NCI-H2107 treated with DMSO at 0.1 percent for 48 hours (cell line): Measurements from ENCODE around the gene UGT1A9.

Experiments
- DNase-seq: peaks from one replicate; lab custom pipeline; 2025; ENCODE audit not compliant: unreplicated experiment; lab: John Stamatoyannopoulos, UW

The UGT1A9 gene

GRCh38 chr2:233814056-233814835, 142.5 kb downstream of the UGT1A9 start:
- DNase-seq = no peak

- DNase-seq = no peak
Observed at GRCh38 chr2:233815861-233816260, 144.2 kb downstream of the UGT1A9 start.

- DNase-seq = no peak
Observed at GRCh38 chr2:233816334-233816733, 144.6 kb downstream of the UGT1A9 start.

- no peak for DNase-seq
Observed at GRCh38 chr2:233816771-233817170, 145.1 kb downstream of the UGT1A9 start.

GRCh38 chr2:233817361-233817911, 145.7 kb downstream of the UGT1A9 start:
- DNase-seq = no peak

- DNase-seq = no peak
Observed at GRCh38 chr2:233817995-233818638, 146.4 kb downstream of the UGT1A9 start.

- no peak for DNase-seq
Observed at GRCh38 chr2:233818639-233819621, 147.2 kb downstream of the UGT1A9 start.

GRCh38 chr2:233819884-233820773, 148.4 kb downstream of the UGT1A9 start:
- DNase-seq = no peak

- DNase-seq = no peak
Observed at GRCh38 chr2:233820774-233821105, 149.0 kb downstream of the UGT1A9 start.

GRCh38 chr2:233821196-233821595, 149.5 kb downstream of the UGT1A9 start:
- no peak for DNase-seq

- DNase-seq = no peak
Observed at GRCh38 chr2:233821709-233822100, 150.0 kb downstream of the UGT1A9 start.

- DNase-seq = no peak
Observed at GRCh38 chr2:233822101-233822771, 150.5 kb downstream of the UGT1A9 start.
